H1 (cell line): ENCODE results near the gene SMG5. TPM values are rescaled to one million over a fixed set of nuclear protein-coding genes. Genes with fewer than 3 reads are reported as not detected.

Experiments
- BCL11A ChIP-seq, 2 experiments: IDR thresholded peaks; one replicate each; pipeline ENCODE4 v1.6.1; 2011; ENCODE audit warnings: low read depth in 2 of 2, low read length in 2 of 2, mild to moderate bottlenecking in 2 of 2
- CHD7 ChIP-seq: fragments of 300-600 bp; sonication (generic); IDR thresholded peaks from 2 replicates; pipeline ENCODE4 v1.7.1; 2012; ENCODE audit warnings: low read length, moderate library complexity, mild to moderate bottlenecking, inconsistent platforms; ENCODE audit not compliant: insufficient replicate concordance
- CTBP2 ChIP-seq: IDR thresholded peaks from 2 replicates; pipeline ENCODE4 v1.7.0; 2011; ENCODE audit warnings: borderline replicate concordance, mild to moderate bottlenecking, moderate library complexity, mixed read lengths, low read length; ENCODE audit not compliant: insufficient read depth, insufficient read length
- FOSL1 ChIP-seq: IDR thresholded peaks from 2 replicates; pipeline ENCODE4 v1.6.1; 2011; ENCODE audit warnings: mild to moderate bottlenecking, low read depth, low read length, moderate library complexity; ENCODE audit not compliant: insufficient read depth
- JUN ChIP-seq: IDR thresholded peaks from 2 replicates; pipeline ENCODE4 v1.6.1; 2011; ENCODE audit warnings: low read depth, mild to moderate bottlenecking, improper control_type of control experiment, low read length
- NANOG ChIP-seq: IDR thresholded peaks from 2 replicates; pipeline ENCODE4 v1.6.1; 2011; ENCODE audit warnings: low read length, low read depth, mild to moderate bottlenecking, inconsistent platforms; ENCODE audit not compliant: insufficient read depth, poor library complexity, severe bottlenecking
- POLR2A ChIP-seq, 2 experiments: IDR thresholded peaks; 1 replicate in 1 of 2; 2 replicates in 1 of 2; pipeline ENCODE4 v1.6.1; 2011; ENCODE audit warnings: low read depth in 2 of 2, low read length in 2 of 2, mild to moderate bottlenecking in 2 of 2; ENCODE audit errors: control extremely low read depth in 1 of 2
- RBBP5 ChIP-seq: IDR thresholded peaks from 2 replicates; pipeline ENCODE4 v1.7.1; 2012; ENCODE audit warnings: low read depth, mild to moderate bottlenecking, inconsistent platforms, low read length, moderate library complexity, borderline replicate concordance
- RXRA ChIP-seq: IDR thresholded peaks from 2 replicates; pipeline ENCODE4 v1.6.1; 2011; ENCODE audit warnings: low read depth, mild to moderate bottlenecking, low read length, moderate library complexity; ENCODE audit not compliant: insufficient read depth
- SIN3A ChIP-seq, 2 experiments: IDR thresholded peaks in 1 of 2; conservative IDR thresholded peaks in 1 of 2; 2 replicates each; pipeline ENCODE4 v1.6.1; 2011 to 2012; ENCODE audit warnings: low read length in 2 of 2, improper control_type of control experiment in 1 of 2, low read depth in 1 of 2, mild to moderate bottlenecking in 1 of 2
- SUZ12 ChIP-seq: fragments of 200-600 bp; sonication (generic); IDR thresholded peaks from 2 replicates; pipeline ENCODE4 v1.6.1; 2012; ENCODE audit warnings: mild to moderate bottlenecking, inconsistent platforms, low read length, moderate library complexity, mixed read lengths
- YY1 ChIP-seq: IDR thresholded peaks from 2 replicates; pipeline ENCODE4 v1.6.1; 2011; ENCODE audit warnings: low read depth, mild to moderate bottlenecking, low read length
- polyA plus RNA-seq, 7 experiments: library from polyadenylated mRNA; depleted of rRNA in 3 of 7; stranded (reverse) in 5 of 7; unstranded in 2 of 7; fragments of >200 nt in 5 of 7; fragments of 200-250 nt in 2 of 7; gene quantifications; 1 replicate in 5 of 7; 2 replicates in 1 of 7; 4 replicates in 1 of 7; pipeline versions ENCODE4 v1.2.1 to v1.2.3, GENCODE V29; 2011 to 2013; ENCODE audit warnings: missing spikeins in 2 of 7, mixed read lengths in 2 of 7
- total RNA-seq: library from RNA; stranded (reverse); fragmentation: NEBNext Ultra II Directional; extraction: Animal tissue kit (Norgen Biotek cat#: 25700); gene quantifications from 2 replicates; pipeline ENCODE4 v1.2.1, GENCODE V29; 2021

SMG5 gene
- total and polyA plus RNA-seq, 2 of the 8 experiments (the other 6 are each of a cell fraction or from before 2014, with no cell fraction given) = 32.7 to 98.0 TPM

- TF ChIP-seq CHD7 = no peak
- no peak for TF ChIP-seq RXRA
- no peak for TF ChIP-seq CTBP2
- no peak for TF ChIP-seq JUN
- TF ChIP-seq SUZ12 = no peak
- no peak for TF ChIP-seq BCL11A (IDR thresholded peaks at IDR 0.05; ENCODE audit: low read depth in 2 of 2, low read length in 2 of 2)
- no peak for TF ChIP-seq FOSL1
- no peak for TF ChIP-seq POLR2A (IDR thresholded peaks at IDR 0.05; ENCODE audit: control extremely low read depth in 1 of 2, low read depth in 2 of 2, low read length in 2 of 2)
- no peak for TF ChIP-seq RBBP5
- no peak for TF ChIP-seq YY1
- TF ChIP-seq NANOG = no peak
- TF ChIP-seq SIN3A (conservative IDR thresholded peaks at IDR 0.05 in 1 of 2, IDR thresholded peaks at IDR 0.05 in 1 of 2; ENCODE audit: low read depth in 1 of 2, low read length in 2 of 2) = no peak
Observed at GRCh38 chr1:156285437-156285836, 2.8 kb upstream of the SMG5 start (continued).
